H54 (cell line): ENCODE measurements around the gene GPR132.

Experiments
- DNase-seq: peaks from one replicate; pipeline ENCODE4 v3.0.0; 2011; ENCODE audit warnings: low spot score, mixed read lengths; ENCODE audit not compliant: insufficient read length
- FAIRE-seq: peaks from 3 replicates; lab custom pipeline; 2011; peaks lifted over from hg19 to GRCh38; lab: Jason Lieb, UNC
- POLR2A ChIP-seq: IDR thresholded peaks from 2 replicates; pipeline ENCODE4 v1.6.1; 2011; ENCODE audit warnings: low read depth, mild to moderate bottlenecking, low read length

Gene GPR132

DNA sequence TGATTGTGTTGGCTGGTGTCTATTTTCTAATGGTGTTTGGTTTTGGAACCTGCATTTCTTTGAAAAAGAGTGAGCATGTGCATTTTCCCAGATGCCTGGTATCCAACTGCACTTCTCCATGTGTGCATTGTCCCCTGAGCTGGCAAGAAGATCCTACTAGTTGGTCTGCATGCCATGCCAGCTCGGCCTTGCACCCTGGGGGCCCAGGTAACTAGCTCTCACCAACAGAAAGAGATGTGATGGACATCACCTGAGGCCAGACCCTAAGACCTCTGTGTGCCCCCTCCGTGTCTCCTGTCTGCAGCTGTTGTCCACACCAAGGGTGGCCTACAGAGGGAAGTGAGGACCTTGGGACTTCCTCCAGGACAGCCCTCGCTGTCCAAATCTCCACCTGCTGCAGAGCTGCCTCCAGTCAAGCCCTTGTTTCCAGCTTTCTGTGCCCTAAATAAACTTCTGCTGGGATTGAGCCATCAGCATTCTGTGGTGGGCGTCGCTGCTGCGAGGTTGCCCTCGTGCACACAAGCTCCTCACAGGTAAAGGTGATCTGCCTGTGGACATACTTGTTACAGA is 30.1 kb upstream of the GPR132 start:
- TF ChIP-seq POLR2A, result no peak
- FAIRE-seq, result no peak

DNA sequence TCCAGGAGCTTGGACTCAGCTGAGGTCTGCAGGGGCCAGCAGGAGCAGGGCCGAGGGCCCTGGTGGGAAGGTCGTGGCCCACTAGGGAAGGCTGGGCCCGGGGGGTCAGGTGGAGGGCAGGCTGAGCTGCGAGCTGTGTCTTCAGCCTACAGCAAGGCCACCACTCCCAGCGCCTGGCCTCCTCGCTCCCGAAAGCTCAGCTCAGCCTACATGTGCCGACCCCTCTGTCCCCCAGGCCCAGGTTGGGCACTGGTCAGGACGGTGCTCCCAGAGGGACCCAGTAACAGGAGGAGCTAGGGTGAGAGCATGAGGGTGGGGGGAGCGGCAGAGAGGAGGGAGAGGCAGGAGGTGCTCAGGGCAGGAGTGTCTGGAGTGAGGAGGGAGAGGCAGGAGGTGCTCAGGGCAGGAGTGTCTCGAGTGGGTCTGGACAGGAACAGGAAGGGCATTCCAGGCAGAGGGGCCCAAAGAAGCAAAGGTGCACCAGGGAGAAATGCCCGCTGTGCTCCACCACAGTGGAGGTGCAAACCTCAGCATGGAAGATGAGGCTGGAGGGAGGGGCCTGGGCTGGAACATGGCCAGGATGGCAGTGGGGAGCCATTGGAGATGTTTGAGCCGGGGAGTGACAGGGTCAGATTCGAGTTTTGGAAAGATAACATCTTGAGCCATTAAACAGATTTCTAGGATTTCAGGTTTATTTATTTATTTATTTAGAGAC is 29.1 kb upstream of the GPR132 start:
- DNase-seq, result no peak
- 0 out of 2 replicates have a peak, but pooled peaks have one; percentile 2 for TF ChIP-seq POLR2A
- FAIRE-seq, result no peak

More for the DNA sequence above, 30.1 kb upstream of the GPR132 start:
- no peak for DNase-seq

DNA sequence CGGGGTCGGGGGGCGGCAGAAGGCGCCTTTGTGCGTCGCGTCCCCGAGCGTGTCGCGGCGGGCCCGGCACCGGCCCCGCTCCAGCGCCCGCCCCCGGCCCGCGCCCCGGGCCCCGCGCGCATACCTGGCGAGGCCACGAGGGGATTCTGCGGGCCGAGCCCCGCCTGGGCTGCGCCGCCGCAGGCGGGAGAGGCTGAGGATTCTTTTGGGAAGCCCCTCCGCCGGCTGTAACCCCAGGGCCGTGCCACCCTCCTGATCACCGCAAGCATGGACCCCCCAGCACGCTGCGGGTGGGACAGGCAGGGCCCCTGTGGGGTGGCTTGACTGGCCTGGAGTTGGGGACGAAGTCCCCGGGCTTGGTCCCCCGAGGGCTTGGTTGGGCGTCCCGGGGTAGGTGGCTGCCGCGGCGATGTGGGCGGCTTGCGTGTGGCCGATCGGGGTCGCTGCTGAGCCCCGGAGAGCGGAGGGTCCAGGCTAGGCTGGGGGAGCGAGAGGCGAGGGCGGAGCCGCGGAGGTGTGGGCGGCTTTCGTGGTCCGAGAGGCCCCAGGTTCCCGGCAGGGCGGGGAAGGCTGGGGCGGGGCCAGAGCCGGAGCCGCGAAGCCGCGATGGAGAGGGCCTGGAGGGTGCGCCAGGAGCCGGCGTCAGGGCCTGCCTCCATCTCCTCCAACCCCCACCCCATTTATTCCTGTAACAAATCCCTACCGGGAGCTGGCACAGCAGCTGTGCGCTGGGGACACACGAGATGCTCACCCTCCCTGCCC is 28.4 kb upstream of the GPR132 start:
- TF ChIP-seq POLR2A, result peak; percentile 15; the same call in 1 of the 2 replicates
- FAIRE-seq (no peak), DNase-seq (peak; percentile 88)

- no peak for FAIRE-seq
- DNase-seq, result peak; percentile 79
Measured at GRCh38 chr14:105093038-105093430, 27.8 kb upstream of the GPR132 start.

DNA sequence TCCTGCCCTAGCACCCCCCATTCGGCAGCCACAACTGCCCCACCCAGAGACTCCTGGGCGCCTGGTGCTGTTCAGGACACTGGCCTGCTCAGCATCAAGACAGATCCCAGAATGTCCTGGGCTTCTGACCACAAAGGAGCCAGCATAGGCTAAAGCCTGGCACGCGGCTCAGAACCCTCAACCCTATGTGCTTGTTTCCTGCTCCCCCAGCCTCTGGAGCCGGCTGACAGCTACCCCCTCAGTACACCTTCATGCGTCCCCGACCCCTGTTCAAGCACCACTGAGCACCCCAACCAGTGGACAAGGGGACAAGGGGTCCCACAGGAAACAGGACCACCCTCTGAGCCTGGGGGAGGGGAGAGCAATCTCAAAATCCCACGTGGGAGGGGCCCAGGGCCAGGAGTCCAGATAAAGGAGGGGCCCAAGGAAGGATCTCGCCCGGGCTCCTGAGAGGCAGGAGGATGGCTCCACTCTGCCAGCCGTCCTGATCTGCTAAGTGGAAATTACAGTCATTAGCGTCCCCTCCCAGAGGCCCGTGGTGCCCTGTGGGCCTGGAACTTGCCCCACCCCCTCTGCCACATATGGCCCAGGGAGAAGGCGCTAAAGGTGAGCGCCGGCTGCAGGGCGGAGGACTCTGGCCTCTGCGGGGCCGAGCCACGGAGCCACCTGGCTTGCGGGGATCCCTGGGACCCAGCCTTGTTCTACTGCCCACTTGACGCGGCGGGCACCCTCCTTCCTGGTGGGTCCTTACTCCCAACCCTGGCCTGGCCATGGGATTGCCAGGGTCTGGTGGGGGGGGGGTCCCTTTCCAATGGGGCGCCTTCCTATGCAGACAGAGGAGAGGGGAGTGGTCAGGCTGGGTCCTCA is 27.2 kb upstream of the GPR132 start:
- DNase-seq, result peak; percentile 68
- no peak for TF ChIP-seq POLR2A
- peak; percentile 41 for FAIRE-seq

More at GRCh38 chr14:105093038-105093430, 27.8 kb upstream of the GPR132 start:
- no peak for TF ChIP-seq POLR2A

GRCh38 chr14:105091517-105092170 is 26.4 kb upstream of the GPR132 start:
- FAIRE-seq, result peak; percentile 94
- DNase-seq, result peak; percentile 96
- TF ChIP-seq POLR2A, result peak; percentile 35

DNA sequence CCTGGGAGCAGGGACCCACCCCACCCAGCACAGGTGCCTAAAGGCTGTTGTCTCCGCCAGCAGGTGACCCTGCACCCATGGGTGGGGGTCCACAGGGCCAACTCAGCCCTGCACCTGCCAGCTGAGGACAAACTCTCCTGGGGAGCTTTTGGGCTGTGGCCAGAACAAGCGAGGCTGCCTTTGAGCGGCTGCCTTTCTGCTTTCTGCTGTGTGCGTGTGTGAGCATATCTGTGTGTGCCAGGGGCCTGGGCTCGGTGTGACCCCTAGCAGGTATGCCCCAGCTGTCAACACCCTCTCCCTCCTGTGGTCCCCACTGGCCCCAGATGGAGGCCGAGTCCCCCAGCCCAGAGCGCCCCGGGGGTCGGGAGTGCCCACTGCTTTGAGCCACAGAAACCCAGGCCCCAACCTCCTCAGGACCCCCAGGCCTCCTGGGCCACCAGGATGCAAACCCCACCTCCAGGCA is 25.9 kb upstream of the GPR132 start:
- FAIRE-seq (no peak), DNase-seq (no peak)
- no peak for TF ChIP-seq POLR2A

DNA sequence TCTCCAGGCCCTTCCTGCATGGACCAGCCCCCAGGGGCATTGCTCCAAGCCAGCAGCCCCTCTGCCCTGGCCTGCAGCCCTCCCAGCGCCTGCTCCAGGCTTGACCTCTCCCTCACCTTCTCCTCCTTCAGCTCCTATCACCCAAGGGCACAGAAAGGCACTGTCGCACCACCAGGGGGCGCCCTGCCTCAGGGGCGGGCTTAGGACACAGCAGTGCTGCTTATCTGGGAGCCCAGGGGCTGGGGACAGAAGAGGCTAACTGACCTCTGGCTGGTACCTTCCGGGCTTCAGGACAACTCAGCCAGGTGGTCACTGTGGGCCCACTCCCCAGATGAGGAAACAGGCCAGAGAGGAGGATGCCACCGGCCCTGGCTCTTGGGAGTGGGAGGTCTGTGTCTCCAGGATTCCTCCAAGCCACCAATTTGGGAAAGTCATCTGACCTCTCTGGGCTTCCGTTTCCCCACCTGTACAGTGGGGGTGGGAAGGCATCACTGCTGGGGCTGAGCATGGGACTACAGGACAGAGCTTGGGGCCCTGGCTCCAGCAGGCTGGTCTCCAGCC is 25.3 kb upstream of the GPR132 start:
- no peak for TF ChIP-seq POLR2A

DNA sequence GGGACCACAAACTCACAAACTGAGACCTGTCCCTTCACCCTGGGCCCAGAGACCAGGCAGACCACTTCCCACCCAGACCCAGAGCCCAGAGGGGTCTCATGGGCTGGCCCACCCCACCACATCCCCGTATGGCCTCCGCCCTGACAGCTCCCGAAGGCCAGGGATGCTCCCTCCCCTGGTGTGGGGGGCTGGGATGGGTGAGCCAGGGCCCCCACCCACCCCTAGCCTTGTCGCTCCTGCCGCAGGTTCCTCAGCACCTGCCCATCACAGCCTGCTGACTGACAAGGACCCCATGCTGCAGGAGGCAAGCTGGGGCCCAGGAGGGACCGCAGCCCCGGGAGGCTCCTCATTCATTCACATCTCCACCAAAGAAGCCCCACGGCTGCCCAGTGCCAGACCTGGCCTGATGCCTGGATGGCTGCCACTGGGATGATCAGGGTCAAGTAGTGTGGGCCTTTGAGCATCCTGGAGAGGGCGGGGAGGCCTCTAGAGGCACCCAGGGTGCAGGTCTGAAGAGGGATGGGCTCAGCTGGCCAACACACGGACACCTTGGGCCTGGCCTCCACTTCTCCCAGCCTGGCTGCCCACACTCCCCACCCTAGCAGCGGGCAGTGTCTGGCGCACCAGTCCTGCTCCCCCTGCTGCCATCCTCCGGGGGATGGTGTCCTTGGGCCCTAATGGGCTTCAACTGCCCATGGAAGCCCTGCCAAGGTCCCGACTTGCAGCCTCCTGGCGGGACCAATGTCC is 24.7 kb upstream of the GPR132 start:
- FAIRE-seq (no peak), DNase-seq (no peak)
- no peak for TF ChIP-seq POLR2A

More for the DNA sequence above, 25.3 kb upstream of the GPR132 start:
- DNase-seq (peak; percentile 73), FAIRE-seq (no peak)

- TF ChIP-seq POLR2A, result no peak
- DNase-seq (no peak), FAIRE-seq (no peak)
Measured at GRCh38 chr14:105088812-105089745, 23.8 kb upstream of the GPR132 start.
